Glomerular visceral epithelial cell (primary cell): ENCODE measurements around the gene CTSH.

ENCODE experiments used
- DNase-seq: peaks from one replicate; pipeline ENCODE4 v3.0.0-alpha.2; 2016; ENCODE audit errors: extremely low spot score

Gene CTSH, protein sequence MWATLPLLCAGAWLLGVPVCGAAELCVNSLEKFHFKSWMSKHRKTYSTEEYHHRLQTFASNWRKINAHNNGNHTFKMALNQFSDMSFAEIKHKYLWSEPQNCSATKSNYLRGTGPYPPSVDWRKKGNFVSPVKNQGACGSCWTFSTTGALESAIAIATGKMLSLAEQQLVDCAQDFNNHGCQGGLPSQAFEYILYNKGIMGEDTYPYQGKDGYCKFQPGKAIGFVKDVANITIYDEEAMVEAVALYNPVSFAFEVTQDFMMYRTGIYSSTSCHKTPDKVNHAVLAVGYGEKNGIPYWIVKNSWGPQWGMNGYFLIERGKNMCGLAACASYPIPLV

GRCh38 chr15:78944669-78945407 is at the start of gene CTSH:
TSS of gene CTSH (minus strand) at chr15:78945046. CDS start at chr15:78944981, 65 bp downstream.
- DNase-seq = peak; percentile 69

DNA sequence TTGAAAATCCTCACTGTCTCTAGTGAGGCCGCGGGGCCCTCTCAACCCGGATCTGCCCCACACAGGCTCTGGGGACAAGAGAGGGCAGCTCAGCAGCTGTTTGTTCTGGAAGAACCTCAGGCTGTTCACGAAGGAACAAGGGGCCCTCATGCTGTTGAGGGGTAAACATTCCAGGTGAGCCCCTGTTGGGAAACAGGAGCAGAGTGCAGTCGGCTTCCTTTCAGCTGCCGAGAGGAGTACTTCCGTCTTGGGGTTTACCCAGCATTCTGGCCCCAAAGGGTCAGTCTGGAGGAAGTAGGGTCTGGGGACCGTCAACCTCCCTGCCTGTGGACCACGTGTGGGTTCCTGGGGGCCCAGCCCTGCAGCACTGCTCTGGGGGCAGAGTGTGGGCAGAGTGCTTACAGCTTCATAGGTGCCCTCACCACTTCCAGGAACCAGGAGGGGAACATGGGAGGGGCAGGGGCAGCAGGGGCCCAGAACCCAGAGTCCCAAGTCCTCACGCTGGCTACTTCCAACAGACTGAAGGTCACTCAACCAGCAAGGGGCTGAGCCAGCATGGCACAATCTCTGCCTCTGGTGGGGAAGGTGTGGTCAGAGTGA is 49.2 kb upstream of the CTSH start:
- no peak for DNase-seq

DNA sequence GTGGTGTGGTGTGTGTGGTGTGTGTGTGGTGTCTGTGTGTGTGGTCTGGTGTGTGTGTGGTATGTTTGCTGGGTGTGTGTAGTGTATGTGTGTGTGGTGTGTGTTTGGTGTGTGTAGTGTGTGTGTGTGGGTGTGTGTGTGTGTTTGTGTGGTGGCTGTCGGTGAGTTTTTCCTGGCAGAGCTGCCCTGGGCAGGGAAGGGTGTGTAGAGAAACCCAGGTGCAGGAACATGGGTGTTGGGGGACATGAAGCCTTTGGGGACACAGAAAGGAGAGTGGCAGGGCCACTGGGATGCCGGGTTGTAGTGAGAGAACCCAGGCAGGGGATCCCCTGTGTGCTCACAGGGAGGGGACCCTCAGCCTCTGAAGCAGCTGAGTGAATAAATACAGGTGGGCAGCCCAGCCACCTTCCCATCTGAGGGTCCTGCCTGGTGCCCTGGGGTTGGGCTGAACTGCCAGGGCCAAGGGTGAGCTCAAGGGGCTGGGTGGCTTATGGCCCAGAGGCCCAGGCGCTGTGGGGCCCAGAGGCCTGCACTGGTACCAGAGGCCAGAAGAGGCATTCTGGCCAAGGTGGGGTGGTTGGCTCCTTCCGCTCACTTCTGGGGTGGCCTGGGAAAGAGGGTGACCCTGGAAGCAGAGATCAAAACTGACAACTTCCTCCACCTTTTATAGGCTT is 48.5 kb upstream of the CTSH start:
- no peak for DNase-seq

- no peak for DNase-seq
Measured at GRCh38 chr15:78992416-78993256, 47.8 kb upstream of the CTSH start.

DNA sequence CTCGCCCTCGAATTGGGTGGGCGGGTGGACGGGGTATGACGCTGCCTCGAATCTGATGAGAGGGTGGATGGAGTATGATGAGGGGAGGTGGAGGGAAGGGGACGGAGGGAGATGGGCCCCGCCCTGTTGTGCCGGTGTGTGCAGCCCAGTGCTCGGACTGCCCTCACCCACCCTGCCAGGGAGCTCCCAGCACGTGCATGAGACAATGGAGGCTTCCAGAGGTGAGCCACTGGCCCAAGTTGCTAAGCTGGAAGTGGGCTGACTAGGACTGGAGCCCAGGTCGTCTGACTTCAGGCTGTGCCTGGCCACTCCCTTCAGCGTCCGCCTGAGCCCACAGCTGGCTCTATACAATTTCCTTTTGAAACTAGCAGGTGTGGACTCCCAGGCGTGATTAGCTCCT is 47.0 kb upstream of the CTSH start:
- no peak for DNase-seq

DNA sequence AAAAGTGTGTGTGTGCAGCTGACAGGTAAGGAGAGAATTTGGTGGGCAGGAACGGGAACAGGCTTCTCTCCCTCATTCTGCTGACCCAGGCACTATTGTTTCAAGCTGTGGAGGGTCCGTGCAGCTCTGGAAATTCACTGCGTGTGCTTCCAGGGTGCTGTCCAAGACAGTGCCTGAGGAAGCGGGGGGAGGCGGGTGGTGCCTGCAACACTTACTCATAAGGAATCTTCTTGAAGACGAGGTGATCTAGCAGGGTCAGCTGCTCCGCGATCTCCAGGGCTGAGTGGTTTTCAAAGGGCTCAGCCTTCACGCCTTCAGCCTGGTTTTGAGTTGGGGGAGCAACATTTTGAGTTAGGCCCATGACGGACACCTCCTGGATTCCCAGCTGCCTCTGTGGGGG is 46.6 kb upstream of the CTSH start:
- DNase-seq = peak; percentile 38

- DNase-seq = no peak
Measured at GRCh38 chr15:78990278-78990677, 45.4 kb upstream of the CTSH start.

- no peak for DNase-seq
Measured at GRCh38 chr15:78989701-78990240, 44.9 kb upstream of the CTSH start.

DNA sequence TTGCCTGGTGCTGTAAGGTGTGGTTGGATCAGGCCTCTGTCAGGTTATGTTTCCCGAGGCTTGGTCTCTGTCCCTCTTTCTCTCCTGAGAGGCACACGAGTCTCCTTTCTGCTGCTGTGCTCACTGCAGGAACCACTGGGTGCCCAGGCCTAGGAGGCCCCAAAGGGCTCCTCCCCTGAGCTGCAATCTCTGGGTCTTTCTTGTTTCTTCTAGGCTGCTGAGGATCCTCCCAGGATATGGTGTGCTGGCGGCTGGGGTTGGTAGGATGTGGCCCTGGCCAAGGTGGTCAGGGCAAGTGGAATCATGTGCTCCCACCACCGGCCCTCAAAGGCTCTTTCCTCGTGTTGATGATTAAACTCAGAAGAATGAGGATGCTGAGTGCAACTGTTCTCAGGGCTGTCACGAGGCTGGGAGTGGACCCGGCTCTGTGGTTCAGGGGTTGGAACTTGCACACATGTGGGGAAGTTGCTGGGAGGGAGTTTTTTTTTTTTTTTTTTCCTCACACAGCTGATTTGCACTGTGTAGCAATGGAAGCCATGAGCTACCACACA is 43.6 kb upstream of the CTSH start:
- peak; percentile 98 for DNase-seq

GRCh38 chr15:78987556-78988360 is 42.9 kb upstream of the CTSH start:
- DNase-seq = no peak

- no peak for DNase-seq
Measured at GRCh38 chr15:78985859-78986475, 41.1 kb upstream of the CTSH start.

DNA sequence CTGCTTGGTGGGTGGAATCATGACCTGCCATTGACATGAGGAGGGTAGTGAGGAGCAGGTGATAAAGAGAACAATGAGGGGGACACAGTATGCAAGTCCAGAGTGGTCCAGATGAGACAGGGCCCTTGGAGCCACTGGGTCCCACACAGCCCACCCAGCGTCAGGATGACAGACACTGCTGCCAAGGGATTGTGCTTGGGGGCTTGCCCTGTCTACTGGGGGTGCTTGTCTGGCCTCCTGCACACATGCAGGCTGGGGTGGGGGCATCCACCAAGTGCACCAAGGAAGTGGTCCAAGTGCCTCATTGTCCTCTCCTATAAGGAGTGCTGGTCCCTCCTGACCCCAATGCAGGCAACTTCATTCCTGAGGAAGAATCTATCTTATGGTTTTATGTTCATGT is 39.2 kb upstream of the CTSH start:
- DNase-seq = no peak

- DNase-seq = no peak
Measured at GRCh38 chr15:78983146-78983918, 38.5 kb upstream of the CTSH start.

DNA sequence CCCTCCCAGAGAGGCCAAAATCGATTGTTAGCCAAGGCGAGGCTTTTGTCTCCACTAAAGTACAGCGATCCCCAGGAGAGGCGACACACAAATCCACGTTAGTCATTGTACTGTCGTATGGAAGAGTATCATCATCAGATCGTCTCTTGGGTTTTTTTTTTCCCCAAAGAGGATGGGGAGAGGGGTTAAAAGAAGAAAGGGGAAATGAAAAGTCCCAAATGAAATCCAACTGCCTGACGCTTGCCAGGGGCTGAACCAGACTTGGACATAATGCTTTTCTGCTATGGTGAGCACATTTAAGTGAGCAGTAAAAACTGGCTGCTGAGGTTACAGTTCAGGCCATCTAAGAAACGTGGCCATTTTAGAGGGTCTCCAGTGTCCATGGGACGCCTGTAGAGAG is 37.9 kb upstream of the CTSH start:
- no peak for DNase-seq

- no peak for DNase-seq
Measured at GRCh38 chr15:78981532-78982313, 36.9 kb upstream of the CTSH start.

DNA sequence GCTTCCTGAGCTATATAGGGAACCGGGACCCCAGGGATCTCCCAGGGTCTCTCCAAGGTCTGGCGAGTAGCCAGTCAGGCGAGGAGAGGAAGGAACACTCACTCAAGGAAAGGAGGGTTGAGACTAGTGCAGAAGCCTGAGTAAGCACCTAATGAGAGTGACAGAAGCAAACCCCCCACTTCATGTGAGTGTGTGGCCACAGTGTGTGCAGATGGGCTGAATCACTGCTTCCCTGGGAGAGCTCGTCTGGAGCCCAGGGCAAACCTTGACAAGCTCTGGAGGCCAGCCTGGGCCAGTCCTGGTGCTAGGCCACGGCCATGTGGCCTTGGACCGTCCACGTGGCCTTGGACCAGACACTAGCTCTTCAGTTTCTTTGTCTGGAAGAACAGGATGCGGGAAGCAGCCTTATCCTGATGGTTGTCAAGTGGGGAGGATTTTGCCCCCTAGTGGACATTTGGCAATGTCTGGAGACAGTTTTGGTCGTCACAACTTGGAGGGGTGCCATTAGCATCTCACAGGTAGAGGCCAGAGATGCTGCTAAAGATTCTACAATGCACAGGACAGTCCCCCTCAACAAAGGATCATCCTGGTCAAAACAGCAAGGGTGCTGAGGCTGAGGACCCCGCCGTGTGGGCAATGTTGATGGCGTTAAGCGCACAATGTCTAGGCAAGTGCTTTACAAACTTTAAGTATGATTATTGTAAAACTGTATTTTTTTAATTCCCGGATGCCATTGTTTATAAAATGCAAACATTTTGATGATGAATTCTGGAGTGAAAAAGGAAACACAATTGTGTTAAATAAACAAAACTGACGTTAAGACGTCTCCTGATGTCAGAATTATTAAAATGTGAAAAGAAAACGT is 34.8 kb upstream of the CTSH start:
- DNase-seq = peak; percentile 75

- DNase-seq = no peak
Measured at GRCh38 chr15:78978601-78979179, 33.8 kb upstream of the CTSH start.
